HepG2 (cell line): ENCODE results near the gene PCGF5. TPM values are rescaled to one million over a fixed set of nuclear protein-coding genes. Genes with fewer than 3 reads are reported as not detected.

Source experiments
- FOXJ3 ChIP-seq: sonication (generic); formaldehyde crosslinking; IDR thresholded peaks from 2 replicates; pipeline ENCODE4 v1.4.0; 2020; ENCODE audit warnings: missing genetic modification reagents, mild to moderate bottlenecking, borderline replicate concordance
- HOXA5 ChIP-seq: sonication (generic); formaldehyde crosslinking; IDR thresholded peaks from 2 replicates; pipeline ENCODE4 v1.4.0; 2020; ENCODE audit warnings: missing genetic modification reagents
- KDM3A ChIP-seq: IDR thresholded peaks from 2 replicates; pipeline ENCODE4 v1.6.1; 2018; ENCODE audit warnings: low read depth, missing compliant biosample characterization
- MIER2 ChIP-seq: IDR thresholded peaks from 2 replicates; pipeline ENCODE4 v1.6.1; 2016; ENCODE audit warnings: missing biosample characterization, missing genetic modification reagents
- MIXL1 ChIP-seq: IDR thresholded peaks from 2 replicates; pipeline ENCODE4 v1.6.1; 2016
- NPAS2 ChIP-seq: sonication (generic); formaldehyde crosslinking; IDR thresholded peaks from 2 replicates; pipeline ENCODE4 v1.8.0; 2022; ENCODE audit warnings: mild to moderate bottlenecking, missing genetic modification reagents, borderline replicate concordance
- SCMH1 ChIP-seq: sonication (generic); formaldehyde crosslinking; IDR thresholded peaks from 2 replicates; pipeline ENCODE4 v1.9.0; 2021; ENCODE audit warnings: missing genetic modification reagents, mild to moderate bottlenecking, borderline replicate concordance
- SMC3 ChIP-seq: IDR thresholded peaks from 2 replicates; pipeline ENCODE4 v1.6.1; 2011; ENCODE audit warnings: low read length, improper control_type of control experiment
- YEATS4 ChIP-seq: sonication (generic); formaldehyde crosslinking; IDR thresholded peaks from 2 replicates; pipeline ENCODE4 v1.4.0; 2020; ENCODE audit warnings: missing genetic modification reagents, borderline replicate concordance
- ZNF207 ChIP-seq: fragments of 450-650 bp; IDR thresholded peaks from 2 replicates; pipeline ENCODE4 v1.6.1; 2016; ENCODE audit warnings: antibody characterized with exemption, borderline replicate concordance
- ZNF326 ChIP-seq: sonication (generic); formaldehyde crosslinking; IDR thresholded peaks from 2 replicates; pipeline ENCODE4 v1.4.0; 2020; ENCODE audit warnings: missing genetic modification reagents, borderline replicate concordance
- polyA plus RNA-seq, 8 experiments: library from polyadenylated mRNA; depleted of rRNA in 3 of 8; stranded (reverse) in 7 of 8; unstranded in 1 of 8; fragments of >200 nt; fragmentation: Illumina TruSeq in 4 of 8; extraction: Trizol in 4 of 8; gene quantifications; 2 replicates each; pipeline versions ENCODE4 v1.2.1 to v1.2.3, GENCODE V29; 2011 to 2016; ENCODE audit warnings: low read depth in 4 of 8, missing spikeins in 1 of 8, mixed read lengths in 1 of 8; ENCODE audit not compliant: insufficient read depth in 1 of 8
- total RNA-seq, 5 experiments: library from RNA; depleted of rRNA; stranded (reverse); fragments of >200 nt; fragmentation: Illumina TruSeq; extraction: Trizol; gene quantifications; 2 replicates each; pipeline ENCODE4 v1.2.3, GENCODE V29; 2016; ENCODE audit warnings: low read depth in 1 of 5
- TF ChIP-seq, protein P1 (sequence below): sonication (generic); formaldehyde crosslinking; IDR thresholded peaks from 2 replicates; pipeline ENCODE4 v1.8.1; 2023; ENCODE audit warnings: mild to moderate bottlenecking, missing genetic modification reagents
- TF ChIP-seq, protein P2 (sequence below): sonication (generic); formaldehyde crosslinking; IDR thresholded peaks from 2 replicates; pipeline ENCODE4 v1.8.1; 2023; ENCODE audit warnings: mild to moderate bottlenecking, moderate library complexity, missing genetic modification reagents
- TF ChIP-seq, protein P3 (sequence below): sonication (generic); formaldehyde crosslinking; IDR thresholded peaks from 2 replicates; pipeline ENCODE4 v1.5.1; 2020; ENCODE audit warnings: missing genetic modification reagents, mild to moderate bottlenecking, borderline replicate concordance
- TF ChIP-seq, protein P4 (sequence below): sonication (generic); formaldehyde crosslinking; IDR thresholded peaks from 2 replicates; pipeline ENCODE4 v1.9.0; 2021; ENCODE audit warnings: missing genetic modification reagents, mild to moderate bottlenecking, borderline replicate concordance
- TF ChIP-seq, protein P5 (sequence below), 2 experiments: sonication (generic) in 1 of 2; formaldehyde crosslinking in 1 of 2; IDR thresholded peaks; 2 replicates each; pipeline versions ENCODE4 v1.5.1 to v1.6.1; 2011 to 2020; ENCODE audit warnings: borderline replicate concordance in 1 of 2, low read depth in 1 of 2, low read length in 1 of 2, mild to moderate bottlenecking in 1 of 2, missing genetic modification reagents in 1 of 2, moderate library complexity in 1 of 2
- TF ChIP-seq, protein P6 (sequence below): sonication (generic); formaldehyde crosslinking; IDR thresholded peaks from 2 replicates; pipeline ENCODE4 v1.5.1; 2020; ENCODE audit warnings: mild to moderate bottlenecking, moderate library complexity, missing genetic modification reagents

The PCGF5 gene
- total and polyA plus RNA-seq, 2 of the 13 experiments (the other 11 are each of a cell fraction or from before 2014, with no cell fraction given), result 61.3 to 138 TPM

DNA sequence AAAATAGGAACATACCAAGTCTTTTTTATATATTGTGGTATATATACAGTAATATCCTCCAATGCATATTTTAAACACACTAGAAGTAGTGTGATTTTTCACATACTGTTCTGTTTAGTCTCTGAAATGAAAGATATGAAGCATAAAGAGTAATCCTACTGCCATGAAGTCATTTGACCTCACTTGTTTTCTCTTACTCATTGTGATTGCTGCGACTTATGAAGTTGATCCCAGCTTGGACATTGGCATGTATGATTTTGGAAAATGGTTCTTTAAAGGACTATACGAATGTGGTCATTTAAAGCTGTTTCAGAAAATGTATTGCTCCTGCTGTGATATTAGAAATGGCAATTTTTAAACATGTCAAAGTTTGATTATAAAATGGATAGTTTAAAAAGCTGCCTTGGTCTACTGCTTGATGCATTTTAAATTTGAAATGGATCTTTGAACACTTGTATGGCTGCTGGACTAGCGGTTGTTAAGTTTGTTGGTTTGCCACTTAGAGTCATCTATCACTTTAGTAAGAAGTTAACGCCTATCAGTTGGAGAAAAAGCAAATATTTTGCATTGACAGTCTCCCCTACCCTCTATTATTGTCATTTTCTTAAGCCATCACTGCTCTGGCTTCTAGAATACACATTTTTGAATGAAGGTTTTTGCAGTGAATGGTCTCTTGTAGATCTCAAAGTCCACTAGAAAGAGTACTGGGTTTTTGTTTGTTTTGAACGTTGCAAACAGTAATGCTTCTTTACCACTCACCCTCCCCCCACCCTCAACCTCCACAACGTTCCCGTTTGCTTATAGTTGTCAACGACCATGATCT lies 881 bp upstream of the PCGF5 start (continued):
- TF ChIP-seq ZNF207 (no peak), ZNF326 (CRISPR knock-in tag) (no peak), FOXJ3 (CRISPR knock-in tag) (no peak), YEATS4 (CRISPR knock-in tag) (no peak), KDM3A (no peak), HOXA5 (CRISPR knock-in tag) (no peak), NPAS2 (CRISPR knock-in tag) (no peak), MIER2 (CRISPR knock-in tag) (no peak), SCMH1 (CRISPR knock-in tag) (no peak), MIXL1 (CRISPR knock-in tag) (peak; percentile 77; the same call in 1 of the 2 replicates), SMC3 (no peak; the same call in 1 of the 2 replicates)
- TF ChIP-seq, protein P1, sequence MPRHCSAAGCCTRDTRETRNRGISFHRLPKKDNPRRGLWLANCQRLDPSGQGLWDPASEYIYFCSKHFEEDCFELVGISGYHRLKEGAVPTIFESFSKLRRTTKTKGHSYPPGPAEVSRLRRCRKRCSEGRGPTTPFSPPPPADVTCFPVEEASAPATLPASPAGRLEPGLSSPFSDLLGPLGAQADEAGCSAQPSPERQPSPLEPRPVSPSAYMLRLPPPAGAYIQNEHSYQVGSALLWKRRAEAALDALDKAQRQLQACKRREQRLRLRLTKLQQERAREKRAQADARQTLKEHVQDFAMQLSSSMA (CRISPR knock-in tag), result no peak; the same call in 1 of the 2 replicates
- TF ChIP-seq, protein P2, sequence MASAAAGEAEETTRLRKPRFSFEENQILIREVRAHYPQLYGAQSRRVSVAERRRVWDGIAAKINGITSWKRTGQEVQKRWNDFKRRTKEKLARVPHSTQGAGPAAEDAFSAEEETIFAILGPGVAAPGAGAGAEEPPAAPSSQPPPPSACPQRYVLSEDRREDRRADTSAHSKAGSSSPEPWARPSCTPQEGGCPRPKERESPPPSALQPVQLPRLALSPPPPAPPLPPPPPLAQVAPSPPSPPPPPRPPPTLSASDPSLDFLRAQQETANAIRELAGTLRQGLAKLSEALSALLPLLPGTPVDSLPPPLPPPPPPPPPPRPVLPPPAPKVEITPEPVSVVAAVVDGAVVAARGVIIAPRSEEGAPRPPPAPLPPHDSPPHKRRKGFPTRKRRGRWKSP, result no peak; the same call in 1 of the 2 replicates
- TF ChIP-seq, protein P3, sequence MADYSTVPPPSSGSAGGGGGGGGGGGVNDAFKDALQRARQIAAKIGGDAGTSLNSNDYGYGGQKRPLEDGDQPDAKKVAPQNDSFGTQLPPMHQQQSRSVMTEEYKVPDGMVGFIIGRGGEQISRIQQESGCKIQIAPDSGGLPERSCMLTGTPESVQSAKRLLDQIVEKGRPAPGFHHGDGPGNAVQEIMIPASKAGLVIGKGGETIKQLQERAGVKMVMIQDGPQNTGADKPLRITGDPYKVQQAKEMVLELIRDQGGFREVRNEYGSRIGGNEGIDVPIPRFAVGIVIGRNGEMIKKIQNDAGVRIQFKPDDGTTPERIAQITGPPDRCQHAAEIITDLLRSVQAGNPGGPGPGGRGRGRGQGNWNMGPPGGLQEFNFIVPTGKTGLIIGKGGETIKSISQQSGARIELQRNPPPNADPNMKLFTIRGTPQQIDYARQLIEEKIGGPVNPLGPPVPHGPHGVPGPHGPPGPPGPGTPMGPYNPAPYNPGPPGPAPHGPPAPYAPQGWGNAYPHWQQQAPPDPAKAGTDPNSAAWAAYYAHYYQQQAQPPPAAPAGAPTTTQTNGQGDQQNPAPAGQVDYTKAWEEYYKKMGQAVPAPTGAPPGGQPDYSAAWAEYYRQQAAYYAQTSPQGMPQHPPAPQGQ (CRISPR knock-in tag), result no peak
- TF ChIP-seq, protein P4, sequence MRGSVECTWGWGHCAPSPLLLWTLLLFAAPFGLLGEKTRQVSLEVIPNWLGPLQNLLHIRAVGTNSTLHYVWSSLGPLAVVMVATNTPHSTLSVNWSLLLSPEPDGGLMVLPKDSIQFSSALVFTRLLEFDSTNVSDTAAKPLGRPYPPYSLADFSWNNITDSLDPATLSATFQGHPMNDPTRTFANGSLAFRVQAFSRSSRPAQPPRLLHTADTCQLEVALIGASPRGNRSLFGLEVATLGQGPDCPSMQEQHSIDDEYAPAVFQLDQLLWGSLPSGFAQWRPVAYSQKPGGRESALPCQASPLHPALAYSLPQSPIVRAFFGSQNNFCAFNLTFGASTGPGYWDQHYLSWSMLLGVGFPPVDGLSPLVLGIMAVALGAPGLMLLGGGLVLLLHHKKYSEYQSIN, result no peak
- TF ChIP-seq, protein P5, sequence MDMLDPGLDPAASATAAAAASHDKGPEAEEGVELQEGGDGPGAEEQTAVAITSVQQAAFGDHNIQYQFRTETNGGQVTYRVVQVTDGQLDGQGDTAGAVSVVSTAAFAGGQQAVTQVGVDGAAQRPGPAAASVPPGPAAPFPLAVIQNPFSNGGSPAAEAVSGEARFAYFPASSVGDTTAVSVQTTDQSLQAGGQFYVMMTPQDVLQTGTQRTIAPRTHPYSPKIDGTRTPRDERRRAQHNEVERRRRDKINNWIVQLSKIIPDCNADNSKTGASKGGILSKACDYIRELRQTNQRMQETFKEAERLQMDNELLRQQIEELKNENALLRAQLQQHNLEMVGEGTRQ (IDR thresholded peaks at IDR 0.05; ENCODE audit: low read depth, low read length), result no peak
- TF ChIP-seq, protein P5 (CRISPR knock-in tag; IDR thresholded peaks at IDR 0.05; ENCODE audit: borderline replicate concordance), result no peak
- TF ChIP-seq, protein P6, sequence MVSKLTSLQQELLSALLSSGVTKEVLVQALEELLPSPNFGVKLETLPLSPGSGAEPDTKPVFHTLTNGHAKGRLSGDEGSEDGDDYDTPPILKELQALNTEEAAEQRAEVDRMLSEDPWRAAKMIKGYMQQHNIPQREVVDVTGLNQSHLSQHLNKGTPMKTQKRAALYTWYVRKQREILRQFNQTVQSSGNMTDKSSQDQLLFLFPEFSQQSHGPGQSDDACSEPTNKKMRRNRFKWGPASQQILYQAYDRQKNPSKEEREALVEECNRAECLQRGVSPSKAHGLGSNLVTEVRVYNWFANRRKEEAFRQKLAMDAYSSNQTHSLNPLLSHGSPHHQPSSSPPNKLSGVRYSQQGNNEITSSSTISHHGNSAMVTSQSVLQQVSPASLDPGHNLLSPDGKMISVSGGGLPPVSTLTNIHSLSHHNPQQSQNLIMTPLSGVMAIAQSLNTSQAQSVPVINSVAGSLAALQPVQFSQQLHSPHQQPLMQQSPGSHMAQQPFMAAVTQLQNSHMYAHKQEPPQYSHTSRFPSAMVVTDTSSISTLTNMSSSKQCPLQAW (CRISPR knock-in tag), result no peak; the same call in 1 of the 2 replicates
